ENCODE data around the gene ARPC2. TPM values are rescaled to one million over a fixed set of nuclear protein-coding genes. Genes with fewer than 3 reads are reported as not detected.

The ARPC2 gene
- total and polyA plus RNA-seq, 10 of the 15 experiments (the other 5 are each of a cell fraction or from before 2014, with no cell fraction given): 440 to 980 (median 709) TPM

GRCh38 chr2:218260166-218260565, 43.2 kb downstream of the ARPC2 start:
- DNase-seq (ENCODE audit: low read depth, low spot score) (no peak), ATAC-seq (no peak), FAIRE-seq (no peak)
- ChIA-PET SMC1A (ENCODE audit: uncharacterized antibody, unreplicated experiment) (no interaction called here), CTCF (interaction anchor here (1.0 to 4.7 kb wide), 4 partner anchors 11 to 75 kb away, joined by 3 to 22 read pairs (median 4); partner anchors contain the start of genes AAMP and PNKD), POLR2A (no interaction called here), RAD21 (ENCODE audit: unreplicated experiment) (no interaction called here)
- Histone ChIP-seq H4K20me1 (ENCODE audit: control insufficient read depth, insufficient read depth) (no peaks in the 10 kb centered on the region), H3K27ac (ENCODE audit: control insufficient read depth, insufficient read depth) (no peak overlapping the region), H3K4me3 (no peak overlapping the region), H3K4me1 (ENCODE audit: control insufficient read depth, insufficient read depth, low read length) (peaks cover 34% of the 10 kb centered on the region), H2AFZ (ENCODE audit: control insufficient read depth, low read depth, low read length) (no peak overlapping the region), H3K36me3 (ENCODE audit: control insufficient read depth in 2 of 2, insufficient read depth in 2 of 2, low read length in 1 of 2) (peaks cover 6 to 14% of the 10 kb centered on the region in 2 experiments), H3K9me3 (replicated peaks; ENCODE audit: control insufficient read depth, insufficient read depth, low read length) (no peaks in the 10 kb centered on the region), H3K79me2 (ENCODE audit: control insufficient read depth, insufficient read depth, low read length) (no peaks in the 10 kb centered on the region), H3K27me3 (replicated peaks in 1 of 2; ENCODE audit: control insufficient read depth in 2 of 2, insufficient read depth in 2 of 2, low read length in 1 of 2) (no peaks in the 10 kb centered on the region), H3K4me2 (ENCODE audit: control insufficient read depth, insufficient read depth) (no peak overlapping the region), H3K9ac (ENCODE audit: control insufficient read depth, insufficient read depth, low read length) (no peak overlapping the region)
- in situ Hi-C loops (cut with MboI): no loop called here
- no TSS peak for BruUV-seq (replicated peaks)
- TF ChIP-seq PKNOX1 (IDR thresholded peaks at IDR 0.05): no peak
- TF ChIP-seq, protein P1, sequence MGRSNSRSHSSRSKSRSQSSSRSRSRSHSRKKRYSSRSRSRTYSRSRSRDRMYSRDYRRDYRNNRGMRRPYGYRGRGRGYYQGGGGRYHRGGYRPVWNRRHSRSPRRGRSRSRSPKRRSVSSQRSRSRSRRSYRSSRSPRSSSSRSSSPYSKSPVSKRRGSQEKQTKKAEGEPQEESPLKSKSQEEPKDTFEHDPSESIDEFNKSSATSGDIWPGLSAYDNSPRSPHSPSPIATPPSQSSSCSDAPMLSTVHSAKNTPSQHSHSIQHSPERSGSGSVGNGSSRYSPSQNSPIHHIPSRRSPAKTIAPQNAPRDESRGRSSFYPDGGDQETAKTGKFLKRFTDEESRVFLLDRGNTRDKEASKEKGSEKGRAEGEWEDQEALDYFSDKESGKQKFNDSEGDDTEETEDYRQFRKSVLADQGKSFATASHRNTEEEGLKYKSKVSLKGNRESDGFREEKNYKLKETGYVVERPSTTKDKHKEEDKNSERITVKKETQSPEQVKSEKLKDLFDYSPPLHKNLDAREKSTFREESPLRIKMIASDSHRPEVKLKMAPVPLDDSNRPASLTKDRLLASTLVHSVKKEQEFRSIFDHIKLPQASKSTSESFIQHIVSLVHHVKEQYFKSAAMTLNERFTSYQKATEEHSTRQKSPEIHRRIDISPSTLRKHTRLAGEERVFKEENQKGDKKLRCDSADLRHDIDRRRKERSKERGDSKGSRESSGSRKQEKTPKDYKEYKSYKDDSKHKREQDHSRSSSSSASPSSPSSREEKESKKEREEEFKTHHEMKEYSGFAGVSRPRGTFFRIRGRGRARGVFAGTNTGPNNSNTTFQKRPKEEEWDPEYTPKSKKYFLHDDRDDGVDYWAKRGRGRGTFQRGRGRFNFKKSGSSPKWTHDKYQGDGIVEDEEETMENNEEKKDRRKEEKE (IDR thresholded peaks at IDR 0.05): no peak
- no peak for TF ChIP-seq TAF1 (IDR thresholded peaks at IDR 0.05; ENCODE audit: borderline replicate concordance, low read depth, low read length)
- 71% methylated on average over 5 of the region's 5 CpGs for WGBS (ENCODE audit: insufficient coverage, insufficient replicate concordance, low lambda C conversion rate, missing lambda C conversion rate)
- intact Hi-C loops (cut with micrococcal nuclease; ENCODE audit: unreplicated experiment): no loop called here

All from GM12878 (cell line).